OCI-LY1 (cell line): ENCODE data around the gene HIPK1.

Experiments
- EZH2 ChIP-seq: fragments of 200-600 bp; sonication (generic), shearing (Covaris generic); IDR thresholded peaks from 2 replicates; pipeline ENCODE4 v1.8.0; 2017; ENCODE audit warnings: borderline replicate concordance, mixed run types, mild to moderate bottlenecking, antibody characterized with exemption, low read length, moderate library complexity, mixed read lengths
- TF ChIP-seq, protein P1 (sequence below): fragments of 200-600 bp; sonication (generic), shearing (Covaris generic); IDR thresholded peaks from 2 replicates; pipeline ENCODE4 v1.5.1; 2017; ENCODE audit warnings: mild to moderate bottlenecking, antibody characterized with exemption, low read length, moderate library complexity, mixed read lengths

DNA sequence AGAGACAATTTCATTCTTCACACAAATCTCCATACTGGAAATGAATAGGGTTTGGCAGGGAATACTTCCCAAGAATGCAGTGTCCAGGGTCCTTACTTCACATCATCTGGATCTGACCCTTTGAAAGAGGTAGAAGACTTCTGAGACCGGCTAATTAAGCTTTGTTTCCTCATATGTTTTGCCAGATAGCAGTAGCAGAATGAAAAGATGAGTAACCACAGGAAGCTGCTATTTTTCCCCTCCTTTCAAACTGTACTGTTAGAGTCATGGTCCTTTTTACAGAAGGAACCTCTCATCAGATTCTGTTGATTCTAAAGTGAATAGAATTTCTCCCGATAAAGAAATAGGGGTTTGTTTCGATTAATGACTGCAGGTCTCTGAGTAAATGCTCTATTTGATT is 48.8 kb downstream of the HIPK1 start:
- TF ChIP-seq EZH2: no peak
- TF ChIP-seq, protein P1, sequence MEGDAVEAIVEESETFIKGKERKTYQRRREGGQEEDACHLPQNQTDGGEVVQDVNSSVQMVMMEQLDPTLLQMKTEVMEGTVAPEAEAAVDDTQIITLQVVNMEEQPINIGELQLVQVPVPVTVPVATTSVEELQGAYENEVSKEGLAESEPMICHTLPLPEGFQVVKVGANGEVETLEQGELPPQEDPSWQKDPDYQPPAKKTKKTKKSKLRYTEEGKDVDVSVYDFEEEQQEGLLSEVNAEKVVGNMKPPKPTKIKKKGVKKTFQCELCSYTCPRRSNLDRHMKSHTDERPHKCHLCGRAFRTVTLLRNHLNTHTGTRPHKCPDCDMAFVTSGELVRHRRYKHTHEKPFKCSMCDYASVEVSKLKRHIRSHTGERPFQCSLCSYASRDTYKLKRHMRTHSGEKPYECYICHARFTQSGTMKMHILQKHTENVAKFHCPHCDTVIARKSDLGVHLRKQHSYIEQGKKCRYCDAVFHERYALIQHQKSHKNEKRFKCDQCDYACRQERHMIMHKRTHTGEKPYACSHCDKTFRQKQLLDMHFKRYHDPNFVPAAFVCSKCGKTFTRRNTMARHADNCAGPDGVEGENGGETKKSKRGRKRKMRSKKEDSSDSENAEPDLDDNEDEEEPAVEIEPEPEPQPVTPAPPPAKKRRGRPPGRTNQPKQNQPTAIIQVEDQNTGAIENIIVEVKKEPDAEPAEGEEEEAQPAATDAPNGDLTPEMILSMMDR: no peak
